HS-5 (cell line): ENCODE data around the gene PUM2.
"Not testable (repeated sequence)": the region's sequence is repeated elsewhere in the genome, so short reads cannot be mapped to it uniquely, and the experiment has no call there.

Experiments used
- DNase-seq: peaks from one replicate; pipeline ENCODE4 v3.0.0-alpha.2; 2012; ENCODE audit warnings: low read depth

Gene PUM2, protein sequence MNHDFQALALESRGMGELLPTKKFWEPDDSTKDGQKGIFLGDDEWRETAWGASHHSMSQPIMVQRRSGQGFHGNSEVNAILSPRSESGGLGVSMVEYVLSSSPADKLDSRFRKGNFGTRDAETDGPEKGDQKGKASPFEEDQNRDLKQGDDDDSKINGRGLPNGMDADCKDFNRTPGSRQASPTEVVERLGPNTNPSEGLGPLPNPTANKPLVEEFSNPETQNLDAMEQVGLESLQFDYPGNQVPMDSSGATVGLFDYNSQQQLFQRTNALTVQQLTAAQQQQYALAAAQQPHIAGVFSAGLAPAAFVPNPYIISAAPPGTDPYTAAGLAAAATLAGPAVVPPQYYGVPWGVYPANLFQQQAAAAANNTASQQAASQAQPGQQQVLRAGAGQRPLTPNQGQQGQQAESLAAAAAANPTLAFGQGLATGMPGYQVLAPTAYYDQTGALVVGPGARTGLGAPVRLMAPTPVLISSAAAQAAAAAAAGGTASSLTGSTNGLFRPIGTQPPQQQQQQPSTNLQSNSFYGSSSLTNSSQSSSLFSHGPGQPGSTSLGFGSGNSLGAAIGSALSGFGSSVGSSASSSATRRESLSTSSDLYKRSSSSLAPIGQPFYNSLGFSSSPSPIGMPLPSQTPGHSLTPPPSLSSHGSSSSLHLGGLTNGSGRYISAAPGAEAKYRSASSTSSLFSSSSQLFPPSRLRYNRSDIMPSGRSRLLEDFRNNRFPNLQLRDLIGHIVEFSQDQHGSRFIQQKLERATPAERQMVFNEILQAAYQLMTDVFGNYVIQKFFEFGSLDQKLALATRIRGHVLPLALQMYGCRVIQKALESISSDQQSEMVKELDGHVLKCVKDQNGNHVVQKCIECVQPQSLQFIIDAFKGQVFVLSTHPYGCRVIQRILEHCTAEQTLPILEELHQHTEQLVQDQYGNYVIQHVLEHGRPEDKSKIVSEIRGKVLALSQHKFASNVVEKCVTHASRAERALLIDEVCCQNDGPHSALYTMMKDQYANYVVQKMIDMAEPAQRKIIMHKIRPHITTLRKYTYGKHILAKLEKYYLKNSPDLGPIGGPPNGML

DNA sequence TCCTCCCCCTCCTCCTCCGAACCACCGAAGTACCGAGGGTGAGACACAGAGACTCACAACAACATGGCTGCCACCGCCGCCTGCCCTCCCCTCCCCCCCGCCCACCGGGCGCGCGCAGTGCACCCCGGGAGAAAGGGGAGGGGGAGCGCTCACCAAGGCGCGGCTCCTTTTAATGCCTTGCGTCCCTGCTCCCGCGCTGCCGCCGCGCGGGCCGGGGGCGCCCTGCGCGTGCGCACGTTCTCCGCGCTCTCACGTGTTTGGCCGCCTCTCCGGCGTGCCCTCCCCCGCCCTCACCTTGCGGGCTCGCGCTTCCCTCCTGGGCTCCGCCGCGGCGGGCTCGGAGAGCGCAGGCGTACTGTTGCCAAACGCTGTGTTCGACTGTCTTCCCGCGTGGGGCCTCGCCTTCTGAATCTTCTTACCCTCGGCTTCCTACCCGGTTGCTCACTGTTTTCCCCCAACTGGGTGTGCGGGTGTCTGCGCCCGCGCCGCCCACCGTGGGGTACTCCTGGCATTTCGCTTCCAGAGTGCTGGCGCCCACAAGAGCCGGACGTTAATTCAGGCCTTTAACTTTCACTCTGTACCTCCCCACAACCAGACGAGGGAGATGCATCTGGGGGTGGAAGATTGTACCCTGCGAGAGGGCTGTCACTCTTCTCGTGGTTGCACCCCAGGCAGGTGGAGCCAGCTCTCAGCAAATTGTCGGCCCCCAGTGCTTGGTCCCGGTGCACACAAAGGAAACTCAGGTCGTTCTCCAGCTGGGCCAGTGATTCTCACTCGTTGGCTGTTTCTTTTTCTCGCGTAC, at the start of gene PUM2:
TSS of gene PUM2 (minus strand) at position 92 of the 802 bp plus-strand sequence. CDS start 23,484 bp downstream, outside the sequence.
- DNase-seq: peak; percentile 80

DNA sequence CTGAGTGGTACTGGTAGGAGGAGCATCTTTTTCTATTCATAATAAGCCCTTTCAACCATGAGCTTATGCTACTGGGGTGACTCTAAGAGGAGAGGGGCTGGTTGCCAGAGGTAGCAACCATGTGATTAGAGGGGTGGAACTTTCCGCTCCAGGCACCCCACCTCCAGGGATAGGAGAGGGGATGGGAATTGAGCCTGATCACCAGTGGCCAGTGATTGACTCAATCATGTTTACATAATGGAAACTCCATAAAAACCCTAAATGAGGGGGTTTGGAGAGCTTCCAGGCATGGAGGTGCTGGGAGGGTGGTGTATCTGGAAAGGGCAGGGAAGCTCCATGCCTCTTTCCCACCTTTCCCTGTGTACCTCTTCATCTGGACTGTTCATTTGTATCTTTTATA, 49.7 kb upstream of the PUM2 start:
- no peak for DNase-seq

DNA sequence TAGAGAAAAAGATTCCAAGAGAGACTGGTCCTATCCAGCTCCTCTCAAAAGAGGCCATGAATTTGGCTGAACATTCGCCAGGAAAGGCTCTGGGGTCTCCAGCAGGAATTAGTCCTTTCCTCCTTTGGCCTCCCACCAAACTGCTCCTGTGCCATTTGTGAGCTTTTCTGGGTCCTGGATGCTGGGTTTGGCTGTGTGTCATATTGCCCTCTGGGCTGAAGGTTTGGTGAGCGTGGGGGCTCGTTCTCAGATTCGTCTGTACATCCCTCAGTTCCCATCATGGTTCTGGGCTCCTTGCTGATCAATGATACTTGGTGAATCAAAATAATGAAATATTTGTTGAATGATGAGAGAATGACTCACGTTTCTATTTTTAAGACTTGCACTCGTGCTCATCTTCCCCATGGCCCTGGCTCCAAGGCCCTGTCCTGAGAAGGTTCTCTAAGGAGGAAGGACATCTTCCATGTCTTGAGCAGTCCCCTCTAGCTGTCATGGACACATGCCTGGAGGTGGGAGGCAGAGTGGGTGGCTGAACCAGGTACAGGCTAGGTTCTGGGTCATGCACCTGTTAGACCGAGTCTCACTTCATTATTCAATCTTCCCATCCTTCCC, 48.4 kb upstream of the PUM2 start:
- DNase-seq: no peak

GRCh38 chr2:20397811-20398447, 47.3 kb upstream of the PUM2 start:
- DNase-seq: no peak

DNA sequence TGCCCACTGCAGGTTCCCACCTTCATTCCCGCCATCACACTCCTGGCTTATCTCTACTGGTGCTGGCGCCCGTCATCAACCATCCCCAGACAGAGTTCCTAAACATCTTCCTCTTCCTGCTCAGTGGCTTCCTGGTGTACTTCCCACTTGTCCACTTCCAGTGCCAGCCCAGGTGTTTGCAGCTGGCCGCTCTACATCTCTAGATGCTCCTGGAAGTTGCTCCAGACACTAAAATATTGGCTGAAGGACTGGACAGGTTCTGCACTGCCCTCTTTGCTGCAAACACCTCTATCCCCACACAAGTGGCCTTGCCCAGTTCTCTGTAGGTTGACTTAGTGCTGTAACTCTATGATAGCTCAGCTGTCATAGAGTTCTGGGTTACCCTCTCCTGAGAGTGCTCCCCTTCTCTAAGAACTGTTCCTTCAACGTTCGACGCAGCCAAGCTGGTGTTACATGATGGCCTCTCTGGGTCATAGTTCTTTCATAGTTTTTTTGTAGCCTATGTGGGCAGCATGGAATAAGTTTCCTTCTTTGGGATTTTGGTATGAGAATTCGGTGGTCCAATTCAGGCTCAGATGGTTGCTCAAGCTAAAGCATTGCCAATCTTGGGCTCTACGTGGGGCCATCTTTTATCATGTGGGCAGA, 45.8 kb upstream of the PUM2 start:
- DNase-seq: no peak

DNA sequence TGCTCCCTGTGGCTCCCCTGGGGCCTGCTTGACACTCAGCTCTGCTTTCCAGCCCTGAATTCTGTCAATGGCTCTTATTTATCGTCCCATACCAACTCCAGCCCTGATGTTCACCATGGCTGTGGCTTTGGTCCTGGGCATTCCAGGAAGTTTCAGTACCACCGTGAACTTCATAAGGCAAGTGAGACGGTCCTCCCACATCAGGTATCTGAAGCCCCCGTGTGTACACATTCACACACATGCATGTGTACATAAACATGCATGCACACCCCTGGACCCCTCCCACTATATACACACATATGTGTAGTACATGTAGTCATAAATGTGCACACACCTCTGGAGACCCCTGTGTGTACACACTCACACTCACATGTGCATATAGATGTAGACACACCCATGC, 43.3 kb upstream of the PUM2 start:
- no peak for DNase-seq

DNA sequence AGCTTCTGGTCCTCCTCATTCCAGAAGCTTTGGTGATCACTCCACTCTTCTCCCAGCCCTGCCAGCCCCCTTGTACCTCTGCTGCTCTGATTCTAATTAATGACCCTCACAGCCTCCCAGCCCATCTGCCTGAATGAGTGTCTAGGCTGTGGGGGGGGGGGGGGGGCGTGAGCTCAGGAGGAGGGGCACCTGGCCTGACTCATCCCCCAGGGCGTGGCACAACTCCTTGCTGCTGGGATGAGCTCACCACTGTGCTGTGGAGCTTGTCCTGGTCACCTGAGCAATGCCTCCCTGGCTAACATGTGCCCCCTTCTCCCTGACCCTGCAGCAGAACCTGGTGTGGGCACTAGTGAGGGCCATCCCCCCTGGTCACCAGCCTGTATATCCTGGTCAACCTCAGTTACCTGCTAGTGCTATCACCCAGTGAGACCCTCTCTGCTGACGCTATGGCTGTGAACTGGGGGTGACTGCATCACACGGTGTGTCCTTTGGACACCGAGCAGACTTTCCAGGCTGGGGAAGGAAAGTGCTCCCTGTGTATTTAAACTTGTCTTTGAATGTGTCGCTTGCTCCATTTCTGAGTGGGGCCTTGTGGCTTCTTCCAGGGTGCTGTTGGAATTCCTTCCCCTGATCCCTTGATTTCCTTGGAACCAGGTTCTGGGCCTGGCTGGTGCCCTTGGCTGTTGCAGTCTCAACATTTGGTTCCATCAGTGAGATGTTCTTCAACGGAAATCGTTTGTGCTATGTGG, 41.5 kb upstream of the PUM2 start:
- no peak for DNase-seq

- DNase-seq: no peak
These were observed 40.0 kb upstream of the PUM2 start for GRCh38 chr2:20390524-20391123.

DNA sequence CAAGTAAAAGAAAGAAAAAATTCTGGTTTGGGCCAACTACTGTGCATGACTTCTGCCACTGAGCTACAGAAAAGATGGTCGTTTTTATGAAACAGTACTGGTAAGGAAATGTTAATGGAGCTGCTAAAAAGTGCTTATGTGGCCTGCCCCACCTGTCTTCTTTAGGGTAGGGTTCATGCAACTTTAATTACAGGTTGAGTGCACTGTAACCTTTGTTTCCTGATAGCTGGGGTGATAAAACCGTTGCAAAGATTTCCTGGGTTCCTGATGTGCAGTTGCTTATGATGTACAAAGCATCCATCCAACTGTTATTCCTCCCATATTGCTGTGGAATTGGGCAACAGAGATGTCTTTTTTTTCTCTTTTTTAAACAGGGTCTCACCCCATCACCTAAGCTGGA, 34.3 kb upstream of the PUM2 start:
- DNase-seq: no peak

GRCh38 chr2:20382965-20383810, 32.5 kb upstream of the PUM2 start:
- DNase-seq: peak; percentile 82

DNA sequence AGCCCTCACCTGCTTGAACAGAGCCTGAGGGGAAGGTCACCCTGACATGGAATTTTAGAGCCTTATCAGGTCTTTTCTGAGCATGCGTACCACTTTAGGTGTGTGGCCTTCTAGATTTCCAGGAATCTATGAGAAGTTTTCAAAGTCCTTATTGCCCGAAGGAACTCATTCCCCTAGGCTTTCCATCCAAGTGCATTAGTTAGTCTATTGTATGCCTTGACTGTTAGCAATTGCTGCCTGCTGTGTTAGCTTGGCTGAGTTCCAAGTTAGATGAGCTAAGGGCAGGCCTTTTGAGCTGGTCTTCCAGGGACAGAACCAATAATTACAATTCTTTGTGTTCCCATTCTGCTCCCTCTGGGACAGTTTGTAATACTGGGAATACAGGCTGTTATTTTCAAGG, 30.8 kb upstream of the PUM2 start:
- DNase-seq: no peak

GRCh38 chr2:20378891-20379519, 28.4 kb upstream of the PUM2 start:
- no peak for DNase-seq

GRCh38 chr2:20378341-20378740, 27.7 kb upstream of the PUM2 start:
- no peak for DNase-seq

DNA sequence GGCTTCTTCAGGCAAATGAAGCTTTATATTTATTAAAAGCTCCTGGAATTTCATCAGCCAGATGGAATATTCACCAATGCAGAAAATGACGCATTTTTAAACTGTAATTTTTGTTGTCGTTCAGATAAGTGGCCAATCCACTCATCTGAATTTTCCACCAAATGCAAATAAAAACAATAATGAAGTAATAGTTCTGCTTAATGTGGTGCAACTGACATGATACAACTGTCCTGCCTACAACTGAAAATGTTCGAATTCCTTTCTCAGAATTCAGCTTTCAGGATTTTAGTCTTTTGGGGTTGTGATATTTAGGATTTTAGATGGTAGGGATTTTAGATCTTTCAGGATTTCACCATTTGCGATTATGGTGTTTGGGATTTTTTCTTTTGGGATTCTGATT, 27.1 kb upstream of the PUM2 start:
- no peak for DNase-seq

DNA sequence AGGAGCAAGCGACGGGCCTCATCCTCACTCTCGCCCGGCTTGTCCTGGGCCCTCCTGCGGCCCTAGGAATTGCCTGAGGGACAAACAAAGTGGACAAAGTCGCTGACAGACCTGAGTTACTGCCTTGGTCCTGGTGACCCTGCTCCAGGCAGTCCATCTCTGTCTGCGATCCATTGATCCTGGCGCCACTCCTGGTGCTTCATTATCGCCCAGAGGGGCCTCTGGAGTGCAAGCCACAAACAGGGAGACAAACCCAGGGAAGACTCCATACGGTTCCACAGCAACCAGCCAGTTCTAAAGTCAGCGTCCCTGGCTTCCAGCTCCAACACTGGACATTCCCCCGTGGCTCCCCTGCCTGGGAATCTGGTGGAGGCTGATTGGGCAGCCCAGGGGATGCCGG, 24.3 kb upstream of the PUM2 start:
- DNase-seq: not testable (repeated sequence)

- DNase-seq: no peak
These were observed 22.4 kb upstream of the PUM2 start for GRCh38 chr2:20372896-20373640.
